GM19238 (cell line): ENCODE measurements around the gene EHBP1.
"Not testable (repeated sequence)": the region's sequence is repeated elsewhere in the genome, so short reads cannot be mapped to it uniquely, and the experiment has no call there.

Experiments used
- DNase-seq: peaks from one replicate; pipeline ENCODE4 v3.0.0; 2011; ENCODE audit warnings: low spot score; ENCODE audit not compliant: insufficient read length

EHBP1 gene

DNA sequence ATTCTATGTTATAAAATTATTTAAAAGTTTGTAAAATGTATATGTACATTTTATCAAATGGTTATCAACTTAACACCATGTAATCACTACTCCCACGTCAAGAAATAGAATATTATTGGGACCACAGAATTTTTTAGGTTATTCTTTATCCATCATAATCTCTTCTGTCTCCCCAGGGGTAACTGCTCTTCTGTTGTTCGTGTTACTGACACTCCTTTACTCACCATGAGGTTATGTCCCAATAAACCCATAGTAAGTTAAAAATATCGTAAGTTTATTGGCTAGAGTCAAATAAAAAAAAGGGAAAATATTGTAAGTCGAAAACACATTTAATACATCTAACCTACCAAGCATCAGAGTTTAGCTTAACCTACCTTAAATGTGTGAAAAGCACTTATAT, 359.1 kb downstream of the EHBP1 start:
- DNase-seq: no peak

DNA sequence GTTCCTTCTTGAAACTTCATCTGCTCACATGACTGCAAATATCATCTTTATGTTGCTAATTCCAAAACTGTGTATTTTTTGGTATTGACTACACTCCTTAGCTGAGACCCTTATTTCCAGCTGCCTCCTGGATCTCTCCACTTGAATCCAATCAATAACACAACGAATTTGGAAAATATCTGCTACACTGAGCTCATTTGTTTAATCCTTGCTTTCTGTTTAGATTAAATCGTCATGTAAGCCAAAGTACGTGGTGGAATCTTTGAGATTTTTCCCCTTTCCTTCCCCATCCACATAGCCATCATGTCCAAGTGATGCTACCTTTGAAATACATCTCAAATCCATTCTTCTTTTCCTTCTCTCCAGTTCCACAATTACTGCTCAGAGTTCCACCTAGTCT, 360.8 kb downstream of the EHBP1 start:
- DNase-seq: no peak

DNA sequence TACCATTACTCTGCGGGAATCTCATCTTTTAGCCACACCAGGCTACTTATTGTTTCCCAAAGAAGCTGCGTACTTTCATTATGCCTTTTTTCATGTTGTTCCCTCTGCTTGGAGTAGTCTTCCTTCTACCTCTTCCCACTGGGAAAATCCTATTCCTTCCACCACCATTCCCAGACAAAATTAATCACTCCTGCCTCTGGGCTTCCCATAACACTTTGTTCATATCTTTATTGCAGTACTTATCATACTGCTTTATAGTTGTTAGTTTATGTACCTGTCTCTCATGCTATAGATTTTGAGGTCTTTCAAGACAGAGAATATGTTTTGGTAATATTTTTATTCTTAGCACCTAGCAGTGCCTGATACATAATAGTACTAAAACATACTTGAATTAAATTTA, 361.3 kb downstream of the EHBP1 start:
- no peak for DNase-seq

DNA sequence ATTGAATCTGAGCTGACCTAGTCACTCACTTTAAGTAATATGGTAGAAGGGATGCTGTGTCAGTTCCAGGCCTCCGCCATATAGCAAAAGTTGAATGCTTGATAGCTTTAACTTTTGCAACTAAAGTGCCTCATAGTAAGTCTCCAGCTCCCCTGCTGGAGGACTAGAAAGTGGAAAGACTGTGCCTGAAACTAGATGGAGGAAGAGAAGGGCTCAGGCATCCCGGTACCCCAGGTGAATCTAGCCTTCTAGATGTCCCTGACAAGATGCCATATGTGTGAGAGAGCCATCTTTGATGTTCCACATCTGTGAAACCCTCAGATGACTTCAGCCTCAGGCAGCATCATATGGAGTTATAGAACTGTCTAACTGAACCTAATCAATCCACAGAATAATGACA, 366.2 kb downstream of the EHBP1 start:
- DNase-seq: no peak

DNA sequence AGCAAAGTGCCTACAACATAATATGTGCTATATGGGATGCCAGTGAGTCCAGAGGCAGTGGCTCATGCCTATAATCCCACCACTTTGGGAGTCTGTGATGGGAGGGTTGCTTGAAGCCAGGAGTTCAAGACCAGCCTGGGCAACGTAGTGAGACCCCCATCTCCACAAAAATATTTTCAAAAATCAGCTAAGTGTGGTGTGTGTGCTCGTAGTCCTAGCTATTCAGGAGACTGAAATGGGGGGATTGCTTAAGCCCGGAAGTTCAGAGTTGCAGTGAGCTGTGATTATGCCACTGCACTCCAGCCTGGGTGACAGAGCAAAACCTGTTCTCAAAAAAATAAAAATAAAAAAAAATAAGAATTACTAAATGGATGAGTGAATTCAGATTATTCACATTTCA, 368.5 kb downstream of the EHBP1 start:
- DNase-seq: no peak

DNA sequence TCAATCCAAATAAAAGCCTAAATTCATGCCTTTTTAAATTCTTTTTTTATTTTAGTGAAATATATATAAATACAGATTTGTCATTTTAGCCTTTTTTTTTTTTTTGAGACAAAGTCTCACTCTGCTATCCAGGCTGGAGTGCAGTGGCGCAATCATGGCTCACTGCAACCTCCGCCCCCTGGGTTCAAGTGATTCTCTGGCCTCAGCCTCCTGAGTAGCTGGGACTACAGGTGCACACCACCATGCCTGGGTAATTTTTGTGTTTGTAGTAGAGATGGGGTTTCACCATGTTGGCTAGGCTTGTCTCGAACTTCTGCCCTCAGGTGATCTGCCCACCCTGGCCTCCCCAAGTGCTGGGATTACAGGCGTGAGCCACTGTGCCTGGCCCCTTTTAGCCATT, 368.9 kb downstream of the EHBP1 start:
- not testable (repeated sequence) for DNase-seq

DNA sequence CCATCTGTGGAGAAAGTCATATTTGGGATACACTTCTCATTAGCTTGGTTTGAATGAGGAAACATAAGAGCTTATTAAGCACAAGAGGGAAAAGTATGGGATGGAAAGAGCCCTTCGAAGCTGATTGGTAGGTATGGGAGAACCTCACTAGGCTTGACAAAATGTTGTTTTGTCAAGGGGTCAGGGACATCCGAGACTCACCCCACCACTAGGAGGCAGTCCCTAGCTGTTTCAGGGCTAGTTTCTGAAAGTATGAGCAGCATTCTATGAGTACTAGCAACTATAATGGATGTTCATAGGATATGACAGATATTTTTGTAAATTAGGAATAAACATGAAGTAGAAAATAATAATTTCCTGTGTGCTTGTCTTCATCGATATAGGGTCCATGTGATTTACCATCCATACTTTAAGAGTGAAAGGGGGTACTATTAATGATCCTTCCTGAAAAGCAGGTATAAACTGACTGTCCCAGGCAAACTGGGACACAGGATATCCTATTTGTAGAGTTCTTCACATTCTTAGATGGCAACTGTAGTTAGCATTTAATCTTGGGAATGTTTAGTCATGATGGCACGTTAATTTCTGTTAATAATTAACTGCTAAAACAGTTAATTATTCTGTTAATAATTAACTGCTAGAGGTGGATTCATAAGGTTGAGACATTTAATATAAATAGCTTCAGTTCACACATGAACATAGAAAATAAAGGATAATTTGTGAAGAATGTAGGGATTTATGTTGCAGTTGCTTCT, 373.5 kb downstream of the EHBP1 start:
- DNase-seq: no peak

DNA sequence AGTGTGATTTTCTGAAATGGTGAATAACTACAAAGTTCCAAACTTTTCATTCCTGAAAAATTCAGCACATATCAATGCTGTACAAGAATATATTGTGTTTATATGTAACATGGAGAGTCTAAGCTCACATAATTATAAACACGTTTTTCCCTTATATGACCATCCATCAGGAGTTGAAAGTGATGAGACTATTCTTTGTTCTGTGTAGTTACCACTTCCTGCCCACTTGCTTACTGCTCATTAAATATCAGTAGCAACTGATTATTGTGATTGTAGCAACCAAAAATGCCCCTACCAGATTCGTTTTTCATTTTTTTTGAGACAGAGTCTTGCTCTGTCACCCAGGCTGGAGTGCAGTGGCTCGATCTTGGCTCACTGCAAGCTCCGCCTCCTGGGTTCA, 375.9 kb downstream of the EHBP1 start:
- DNase-seq: no peak

DNA sequence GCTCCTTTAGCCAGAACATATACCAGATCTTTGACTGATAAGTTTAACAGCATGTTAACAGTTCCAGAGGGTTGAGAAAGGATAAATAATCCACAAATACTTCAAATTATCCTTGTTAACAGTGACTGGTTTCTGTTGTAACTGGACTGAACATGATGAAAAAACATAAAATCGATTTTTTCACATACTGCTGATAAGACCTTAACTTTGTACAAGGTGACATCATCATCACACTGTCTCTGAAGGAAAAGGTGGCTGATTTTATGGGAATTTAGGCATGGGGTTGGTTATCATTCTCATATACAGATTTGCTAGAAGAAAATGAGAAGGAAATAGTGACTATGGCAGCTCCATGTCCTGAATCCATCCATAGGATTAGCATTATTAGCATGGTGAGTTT, 381.2 kb downstream of the EHBP1 start:
- DNase-seq: no peak

DNA sequence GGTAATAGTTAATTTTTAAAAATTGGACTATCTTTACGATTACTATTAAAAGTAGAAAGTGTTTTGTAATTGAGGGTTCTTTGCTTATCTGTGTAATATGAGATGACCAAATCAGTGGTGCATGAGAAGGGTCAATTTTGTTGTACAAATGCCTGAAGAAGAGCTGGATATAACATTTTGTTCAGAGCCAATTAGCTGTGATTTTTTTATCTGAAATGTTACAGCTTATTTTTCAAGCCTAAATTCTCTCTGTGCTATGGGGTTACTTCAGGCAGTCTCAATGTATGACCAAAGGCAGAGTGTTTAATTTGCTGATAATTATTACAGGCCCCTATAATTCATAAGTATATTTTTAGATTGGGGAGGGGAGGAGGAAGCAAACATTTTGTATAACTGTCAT, 386.9 kb downstream of the EHBP1 start:
- DNase-seq: no peak

DNA sequence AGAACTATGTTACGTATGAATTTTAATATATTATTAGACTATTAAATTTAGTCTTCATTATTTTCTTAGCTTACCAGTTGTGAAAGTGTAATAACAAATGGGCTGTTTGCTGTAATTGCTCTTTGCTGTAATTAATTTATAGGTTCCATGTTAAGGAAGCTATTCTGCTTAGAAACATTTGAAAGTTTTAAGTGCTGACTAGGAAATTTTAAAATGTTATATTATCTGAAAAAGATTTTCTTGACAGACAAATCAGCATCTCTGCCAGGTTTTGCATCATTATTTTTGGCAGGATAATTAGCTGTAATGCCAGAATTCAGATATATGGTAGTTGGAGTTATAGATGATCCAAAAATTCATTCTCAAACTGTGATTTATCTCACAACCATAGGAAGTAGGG, 387.3 kb downstream of the EHBP1 start:
- no peak for DNase-seq

DNA sequence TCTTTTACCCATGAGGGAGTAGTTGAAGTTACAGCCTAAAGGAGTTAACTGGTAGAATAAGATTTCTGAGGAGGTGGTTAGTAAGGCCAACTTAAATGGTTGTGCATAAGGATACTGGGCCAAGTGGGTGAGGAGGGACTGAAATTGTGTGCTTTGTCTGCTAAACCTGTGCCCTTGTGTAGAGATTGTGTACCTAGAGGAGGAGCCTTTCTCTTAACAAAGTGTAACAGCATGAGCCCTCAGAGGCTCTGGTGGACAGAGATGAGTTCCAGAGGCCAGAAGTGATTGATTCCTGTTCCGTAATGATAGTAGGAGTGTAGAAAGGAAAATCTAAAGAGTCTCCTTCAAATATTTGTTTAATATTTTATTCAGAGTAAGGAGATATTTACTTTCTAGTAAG, 388.0 kb downstream of the EHBP1 start:
- no peak for DNase-seq
